ENCODE data around the gene FAM53B.

GRCh38 chr10:124660404-124661125 lies 83.6 kb downstream of the FAM53B start:
- TF ChIP-seq POLR2A (IDR thresholded peaks at IDR 0.05; ENCODE audit: low read depth, low read length) (no peak), POLR2AphosphoS5 (IDR thresholded peaks at IDR 0.05; ENCODE audit: low read depth, low read length) (no peak)

Measured in GM12892 (cell line).